Ammon's horn (tissue), 1 donor: ENCODE measurements around the gene CRYBB2.
A peak's percentile ranks its signal among the peaks of the same experiment; 100 is the strongest.
"Not testable (repeated sequence)": the region's sequence is repeated elsewhere in the genome, so short reads cannot be mapped to it uniquely, and the experiment has no call there.

Source experiments
- DNase-seq: peaks from one replicate; pipeline ENCODE4 v3.0.0-alpha.2; 2016; ENCODE audit warnings: low spot score

CRYBB2 gene

GRCh38 chr22:25233706-25234105 is 14.3 kb downstream of the CRYBB2 start:
- DNase-seq, result not testable (repeated sequence)

- DNase-seq, result peak; percentile 71
These were observed 16.3 kb downstream of the CRYBB2 start for GRCh38 chr22:25235547-25236290.

GRCh38 chr22:25236417-25236816 is 17.0 kb downstream of the CRYBB2 start:
- DNase-seq, result no peak

DNA sequence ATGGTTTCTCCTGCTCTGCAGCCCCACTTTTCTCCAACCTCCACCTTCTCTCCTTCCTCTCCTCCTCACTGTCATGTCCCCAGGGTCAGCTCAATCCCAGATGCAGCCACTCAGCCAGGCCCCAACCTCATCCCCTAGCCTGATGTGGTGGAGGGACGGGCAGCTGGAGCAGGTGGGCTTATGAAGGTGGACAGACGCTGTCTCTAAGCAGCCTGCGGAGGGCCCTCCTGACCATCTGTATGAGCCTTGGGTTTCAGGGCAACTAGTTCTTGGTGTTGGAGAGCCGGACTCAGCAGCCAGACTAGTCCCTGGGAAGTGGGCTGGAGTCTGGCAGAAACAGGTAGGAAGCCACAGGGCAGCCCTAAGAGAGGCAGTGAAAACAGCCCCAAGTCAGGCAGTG is 18.1 kb downstream of the CRYBB2 start:
- DNase-seq, result no peak

GRCh38 chr22:25238058-25238457 is 18.6 kb downstream of the CRYBB2 start:
- not testable (repeated sequence) for DNase-seq

DNA sequence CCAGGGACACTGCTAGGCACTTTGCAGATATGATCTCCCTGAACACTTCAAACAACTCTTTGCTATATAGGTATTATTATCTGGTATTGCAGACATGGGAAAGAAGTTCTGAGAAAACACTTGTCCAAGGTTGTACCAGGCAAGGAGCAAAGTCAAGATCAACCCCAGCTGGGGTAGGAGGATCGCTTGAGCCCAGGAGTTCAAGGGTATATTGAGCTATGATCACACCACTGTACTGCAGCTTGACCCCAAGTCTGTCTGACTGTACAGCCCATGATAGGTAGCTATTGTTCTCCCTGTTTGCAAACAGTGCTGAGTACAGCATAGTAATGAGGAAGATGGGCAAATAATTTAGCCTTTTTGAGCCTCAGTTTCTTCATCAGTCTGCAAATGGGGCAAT is 35.7 kb downstream of the CRYBB2 start:
- DNase-seq, result not testable (repeated sequence)

GRCh38 chr22:25267567-25267966 is 48.1 kb downstream of the CRYBB2 start:
- not testable (repeated sequence) for DNase-seq

DNA sequence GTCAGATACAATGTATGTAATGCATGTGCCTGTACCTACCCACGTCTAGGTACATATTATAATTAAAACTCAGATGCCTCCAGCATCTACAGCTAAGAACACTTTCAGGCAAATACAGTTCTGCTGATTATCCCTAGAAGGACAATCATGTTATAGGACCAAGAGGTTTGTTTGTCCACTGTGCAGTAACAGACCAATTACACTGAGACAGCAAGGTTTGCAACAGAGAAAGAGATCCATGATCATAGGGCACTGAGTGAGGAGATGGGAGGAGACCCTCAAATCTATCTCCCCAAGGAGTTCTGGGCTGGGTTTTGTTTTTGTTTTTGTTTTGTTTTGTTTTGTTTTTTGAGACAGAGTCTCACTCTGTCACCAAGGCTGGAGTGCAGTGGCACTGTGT is 49.5 kb downstream of the CRYBB2 start:
- not testable (repeated sequence) for DNase-seq

- peak; percentile 36 for DNase-seq
These were observed 50.6 kb downstream of the CRYBB2 start for GRCh38 chr22:25270061-25270460.

- DNase-seq, result not testable (repeated sequence)
These were observed 53.8 kb downstream of the CRYBB2 start for GRCh38 chr22:25273231-25273630.

- DNase-seq, result not testable (repeated sequence)
These were observed 54.5 kb downstream of the CRYBB2 start for GRCh38 chr22:25273928-25274327.

- DNase-seq, result not testable (repeated sequence)
These were observed 60.7 kb downstream of the CRYBB2 start for GRCh38 chr22:25280118-25280517.
